ENCODE results near the gene ADAMTS19.

The ADAMTS19 gene

GRCh38 chr5:129689045-129689444 is 228.9 kb downstream of the ADAMTS19 start:
- no peak overlapping the region for H2BK5ac ChIP-seq (ENCODE audit: low read length)

DNA sequence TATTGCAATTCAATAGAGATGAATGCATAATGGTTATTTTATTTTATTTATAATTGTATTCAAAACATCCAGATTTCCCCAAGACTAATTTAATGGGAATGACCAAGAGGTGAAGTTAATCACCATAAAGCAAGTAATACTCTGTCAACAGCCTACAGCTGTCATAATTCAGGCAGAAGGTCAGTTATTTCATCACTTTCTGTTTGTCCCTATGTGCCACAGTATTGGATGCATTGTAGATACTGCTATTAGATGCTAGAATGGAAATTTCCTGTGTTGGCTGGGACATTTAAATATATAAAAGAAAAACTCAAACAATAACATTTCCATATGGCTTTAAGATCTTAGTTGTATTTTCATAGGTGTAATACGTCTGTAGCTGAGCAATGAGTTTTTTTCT is 231.1 kb downstream of the ADAMTS19 start:
- Histone ChIP-seq H4K91ac (ENCODE audit: low read depth, low read length, poor library complexity) (no peak overlapping the region), H3K9ac (ENCODE audit: low read depth, low read length, poor library complexity) (no peak overlapping the region), H3K4ac (ENCODE audit: low read length) (no peak overlapping the region), H3K36me3 (replicated peaks in 1 of 2; ENCODE audit: control insufficient read depth in 2 of 2, insufficient read depth in 2 of 2, low read length in 2 of 2) (no peaks in the 10 kb centered on the region), H3K18ac (ENCODE audit: low read length) (no peak overlapping the region), H4K8ac (ENCODE audit: low read depth, low read length) (no peak overlapping the region), H2BK5ac (ENCODE audit: low read length) (no peak overlapping the region), H2AK5ac (ENCODE audit: low read depth, low read length) (no peak overlapping the region), H3K14ac (ENCODE audit: low read length) (no peak overlapping the region), H2BK15ac (ENCODE audit: low read length) (no peak overlapping the region), H3K79me1 (ENCODE audit: low read depth, low read length) (no peaks in the 10 kb centered on the region), H2AFZ (ENCODE audit: low read length) (no peak overlapping the region), H3K27ac (replicated peaks; ENCODE audit: low read length) (no peak overlapping the region), H2BK120ac (ENCODE audit: low read depth, low read length) (no peak overlapping the region), H3K9me3 (replicated peaks in 1 of 2; ENCODE audit: control insufficient read depth in 2 of 2, insufficient read depth in 1 of 2, low read depth in 1 of 2, low read length in 2 of 2) (no peaks in the 10 kb centered on the region), H3K23ac (ENCODE audit: low read depth, low read length, poor library complexity) (no peak overlapping the region), H3K4me2 (ENCODE audit: insufficient read depth, low read length, poor library complexity, severe bottlenecking) (no peak overlapping the region), H2BK12ac (ENCODE audit: low read length) (no peak overlapping the region), H3K4me3 (ENCODE audit: low read length in 2 of 2) (no peak overlapping the region), H3K27me3 (ENCODE audit: control insufficient read depth in 3 of 3, insufficient read depth in 3 of 3, low read depth in 1 of 3, low read length in 3 of 3) (no peaks in the 10 kb centered on the region), H3K4me1 (ENCODE audit: control insufficient read depth in 2 of 2, insufficient read depth in 1 of 2, low read depth in 1 of 2, low read length in 2 of 2) (no peaks in the 10 kb centered on the region)
- no CpG with 5 or more reads among the region's 1 CpG for WGBS, 2 donors (ENCODE audit: extremely low coverage in 2 of 2, insufficient read length in 2 of 2, insufficient replicate concordance in 1 of 2)
- no peak for DNase-seq (ENCODE audit: low spot score)

More at GRCh38 chr5:129689045-129689444, 228.9 kb downstream of the ADAMTS19 start:
- H3K18ac ChIP-seq (ENCODE audit: low read length), result no peak overlapping the region
- no peak overlapping the region for H2AFZ ChIP-seq (ENCODE audit: low read length)
- H3K36me3 ChIP-seq (replicated peaks in 1 of 2; ENCODE audit: control insufficient read depth in 2 of 2, insufficient read depth in 2 of 2, low read length in 2 of 2), result no peaks in the 10 kb centered on the region
- H3K9ac ChIP-seq (ENCODE audit: low read depth, low read length, poor library complexity), result no peak overlapping the region
- no peaks in the 10 kb centered on the region for H3K4me1 ChIP-seq (ENCODE audit: control insufficient read depth in 2 of 2, insufficient read depth in 1 of 2, low read depth in 1 of 2, low read length in 2 of 2)
- H4K91ac ChIP-seq (ENCODE audit: low read depth, low read length, poor library complexity), result no peak overlapping the region
- no peak overlapping the region for H3K14ac ChIP-seq (ENCODE audit: low read length)
- no peaks in the 10 kb centered on the region for H3K79me1 ChIP-seq (ENCODE audit: low read depth, low read length)
- H2BK120ac ChIP-seq (ENCODE audit: low read depth, low read length), result no peak overlapping the region
- no peak overlapping the region for H2BK15ac ChIP-seq (ENCODE audit: low read length)
- no peak overlapping the region for H4K8ac ChIP-seq (ENCODE audit: low read depth, low read length)
- H2BK12ac ChIP-seq (ENCODE audit: low read length), result no peak overlapping the region
- H3K4me3 ChIP-seq (ENCODE audit: low read length in 2 of 2), result no peak overlapping the region
- DNase-seq (ENCODE audit: low spot score), result no peak
- no peak overlapping the region for H3K23ac ChIP-seq (ENCODE audit: low read depth, low read length, poor library complexity)
- no peak overlapping the region for H2AK5ac ChIP-seq (ENCODE audit: low read depth, low read length)
- no peak overlapping the region for H3K27ac ChIP-seq (replicated peaks; ENCODE audit: low read length)
- H3K9me3 ChIP-seq (replicated peaks in 1 of 2; ENCODE audit: control insufficient read depth in 2 of 2, insufficient read depth in 1 of 2, low read depth in 1 of 2, low read length in 2 of 2), result no peaks in the 10 kb centered on the region
- H3K4me2 ChIP-seq (ENCODE audit: insufficient read depth, low read length, poor library complexity, severe bottlenecking), result no peak overlapping the region
- H3K27me3 ChIP-seq (ENCODE audit: control insufficient read depth in 3 of 3, insufficient read depth in 3 of 3, low read depth in 1 of 3, low read length in 3 of 3), result no peaks in the 10 kb centered on the region
- H3K4ac ChIP-seq (ENCODE audit: low read length), result no peak overlapping the region

DNA sequence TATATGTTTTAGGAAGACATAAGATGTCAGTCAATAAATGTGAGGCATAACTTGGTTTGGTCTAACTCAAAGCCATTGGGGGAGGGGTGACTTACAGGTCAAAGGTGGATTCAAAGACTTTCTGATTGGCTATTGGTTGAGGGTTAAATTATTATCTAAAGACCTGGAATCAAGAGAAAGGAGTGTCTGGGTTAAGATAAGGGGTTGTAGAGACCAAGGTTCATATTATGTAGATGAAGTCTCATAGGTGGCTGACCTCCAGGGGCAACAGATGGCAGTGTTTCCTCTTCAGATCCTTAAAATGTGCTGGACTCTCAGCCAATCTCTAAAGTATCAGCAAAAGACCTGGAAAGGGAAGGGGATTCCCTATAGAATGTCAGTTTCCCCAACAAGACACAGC is 236.5 kb downstream of the ADAMTS19 start:
- Histone ChIP-seq H2BK120ac (ENCODE audit: low read depth, low read length) (no peak overlapping the region), H2BK5ac (ENCODE audit: low read length) (no peak overlapping the region), H3K79me1 (ENCODE audit: low read depth, low read length) (no peaks in the 10 kb centered on the region), H2BK15ac (ENCODE audit: low read length) (no peak overlapping the region), H3K9me3 (replicated peaks in 1 of 2; ENCODE audit: control insufficient read depth in 2 of 2, insufficient read depth in 1 of 2, low read depth in 1 of 2, low read length in 2 of 2) (no peaks in the 10 kb centered on the region), H4K91ac (ENCODE audit: low read depth, low read length, poor library complexity) (no peak overlapping the region), H3K27me3 (ENCODE audit: control insufficient read depth in 3 of 3, insufficient read depth in 3 of 3, low read depth in 1 of 3, low read length in 3 of 3) (no peaks in the 10 kb centered on the region), H3K14ac (ENCODE audit: low read length) (no peak overlapping the region), H2AK5ac (ENCODE audit: low read depth, low read length) (no peak overlapping the region), H4K8ac (ENCODE audit: low read depth, low read length) (no peak overlapping the region), H3K4ac (ENCODE audit: low read length) (no peak overlapping the region), H3K27ac (replicated peaks; ENCODE audit: low read length) (no peak overlapping the region), H3K9ac (ENCODE audit: low read depth, low read length, poor library complexity) (no peak overlapping the region), H3K18ac (ENCODE audit: low read length) (no peak overlapping the region), H2BK12ac (ENCODE audit: low read length) (no peak overlapping the region), H3K4me1 (ENCODE audit: control insufficient read depth in 2 of 2, insufficient read depth in 1 of 2, low read depth in 1 of 2, low read length in 2 of 2) (no peaks in the 10 kb centered on the region), H3K36me3 (replicated peaks in 1 of 2; ENCODE audit: control insufficient read depth in 2 of 2, insufficient read depth in 2 of 2, low read length in 2 of 2) (no peaks in the 10 kb centered on the region), H3K4me3 (ENCODE audit: low read length in 2 of 2) (no peak overlapping the region), H2AFZ (ENCODE audit: low read length) (no peak overlapping the region), H3K23ac (ENCODE audit: low read depth, low read length, poor library complexity) (no peak overlapping the region), H3K4me2 (ENCODE audit: insufficient read depth, low read length, poor library complexity, severe bottlenecking) (no peak overlapping the region)
- DNase-seq (ENCODE audit: low spot score), result no peak

DNA sequence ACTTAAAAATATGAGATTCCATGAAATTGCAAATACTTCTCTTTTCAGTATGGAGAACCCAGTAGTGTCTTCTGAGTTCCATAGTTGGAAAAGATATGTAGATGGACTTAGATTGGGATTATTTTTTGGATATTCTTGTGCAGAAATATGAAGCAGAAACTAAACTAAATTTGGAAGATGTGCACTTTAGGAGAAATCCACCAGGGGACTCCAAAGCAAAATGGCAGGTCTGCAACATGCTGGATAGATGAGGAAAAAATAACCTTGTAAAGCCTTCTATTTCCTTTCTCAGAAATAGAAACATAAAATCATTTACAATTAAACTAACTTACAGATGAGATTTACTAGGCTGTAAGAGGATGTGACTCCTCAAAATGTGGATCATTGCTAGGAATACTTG is 238.6 kb downstream of the ADAMTS19 start:
- H3K79me1 ChIP-seq (ENCODE audit: low read depth, low read length), result no peaks in the 10 kb centered on the region
- no peak overlapping the region for H3K23ac ChIP-seq (ENCODE audit: low read depth, low read length, poor library complexity)
- H3K4me2 ChIP-seq (ENCODE audit: insufficient read depth, low read length, poor library complexity, severe bottlenecking), result no peak overlapping the region
- H3K4me1 ChIP-seq (ENCODE audit: control insufficient read depth in 2 of 2, insufficient read depth in 1 of 2, low read depth in 1 of 2, low read length in 2 of 2), result no peaks in the 10 kb centered on the region
- no peaks in the 10 kb centered on the region for H3K36me3 ChIP-seq (replicated peaks in 1 of 2; ENCODE audit: control insufficient read depth in 2 of 2, insufficient read depth in 2 of 2, low read length in 2 of 2)
- H3K27me3 ChIP-seq (ENCODE audit: control insufficient read depth in 3 of 3, insufficient read depth in 3 of 3, low read depth in 1 of 3, low read length in 3 of 3), result no peaks in the 10 kb centered on the region
- no peaks in the 10 kb centered on the region for H3K9me3 ChIP-seq (replicated peaks in 1 of 2; ENCODE audit: control insufficient read depth in 2 of 2, insufficient read depth in 1 of 2, low read depth in 1 of 2, low read length in 2 of 2)
- H3K14ac ChIP-seq (ENCODE audit: low read length), result no peak overlapping the region
- no peak overlapping the region for H2BK15ac ChIP-seq (ENCODE audit: low read length)
- H2BK120ac ChIP-seq (ENCODE audit: low read depth, low read length), result no peak overlapping the region
- no peak overlapping the region for H3K27ac ChIP-seq (replicated peaks; ENCODE audit: low read length)
- no peak for DNase-seq (ENCODE audit: low spot score)
- H2BK5ac ChIP-seq (ENCODE audit: low read length), result no peak overlapping the region
- H4K8ac ChIP-seq (ENCODE audit: low read depth, low read length), result no peak overlapping the region
- no peak overlapping the region for H2AFZ ChIP-seq (ENCODE audit: low read length)
- no peak overlapping the region for H2BK12ac ChIP-seq (ENCODE audit: low read length)
- H2AK5ac ChIP-seq (ENCODE audit: low read depth, low read length), result no peak overlapping the region
- H3K4ac ChIP-seq (ENCODE audit: low read length), result no peak overlapping the region
- no peak overlapping the region for H3K9ac ChIP-seq (ENCODE audit: low read depth, low read length, poor library complexity)
- H3K18ac ChIP-seq (ENCODE audit: low read length), result no peak overlapping the region
- H3K4me3 ChIP-seq (ENCODE audit: low read length in 2 of 2), result no peak overlapping the region
- no peak overlapping the region for H4K91ac ChIP-seq (ENCODE audit: low read depth, low read length, poor library complexity)
